Fibroblast of mammary gland (primary cell): ENCODE measurements around the gene DNM3.
"Not testable (repeated sequence)": the region's sequence is repeated elsewhere in the genome, so short reads cannot be mapped to it uniquely, and the experiment has no call there.

Experiments used
- DNase-seq: peaks from one replicate; pipeline ENCODE4 v3.0.0-alpha.2; 2010; ENCODE audit warnings: low read depth
- H3K4me3 ChIP-seq: 2 replicates; pipeline ENCODE4 v1.5.1; 2011; ENCODE audit warnings: low read depth, mild to moderate bottlenecking, low read length, moderate library complexity; ENCODE audit not compliant: control insufficient read depth
- CTCF ChIP-seq: conservative IDR thresholded peaks from 2 replicates; pipeline ENCODE4 v1.5.1; 2011; ENCODE audit warnings: low read depth, low read length, inconsistent platforms; ENCODE audit not compliant: control insufficient read depth, insufficient read depth

Gene DNM3

GRCh38 chr1:171798765-171799164 lies 42.5 kb upstream of the DNM3 start:
- peak; percentile 20 for DNase-seq
- H3K4me3 ChIP-seq: no peak overlapping the region
- no peak for TF ChIP-seq CTCF

- no peak for TF ChIP-seq CTCF
- DNase-seq: no peak
- no peak overlapping the region for H3K4me3 ChIP-seq
Measured at GRCh38 chr1:171799166-171799565, 42.1 kb upstream of the DNM3 start.

- not testable (repeated sequence) for DNase-seq, H3K4me3 ChIP-seq
Measured at GRCh38 chr1:171799698-171800097, 41.6 kb upstream of the DNM3 start.

GRCh38 chr1:171800342-171800741 lies 41.0 kb upstream of the DNM3 start:
- no peak for DNase-seq
- no peak for TF ChIP-seq CTCF
- H3K4me3 ChIP-seq: no peak overlapping the region

- DNase-seq: no peak
- H3K4me3 ChIP-seq: no peak overlapping the region
- no peak for TF ChIP-seq CTCF
Measured at GRCh38 chr1:171800851-171801250, 40.4 kb upstream of the DNM3 start.

- TF ChIP-seq CTCF: peak; percentile 90
- no peak overlapping the region for H3K4me3 ChIP-seq
- DNase-seq: peak; percentile 57
Measured at GRCh38 chr1:171801487-171801891, 39.8 kb upstream of the DNM3 start.

GRCh38 chr1:171802207-171802606 lies 39.1 kb upstream of the DNM3 start:
- peak; percentile 5 for TF ChIP-seq CTCF
- no peak for DNase-seq
- H3K4me3 ChIP-seq: no peak overlapping the region
